ENCODE results near the gene CFTR.

Gene CFTR

DNA sequence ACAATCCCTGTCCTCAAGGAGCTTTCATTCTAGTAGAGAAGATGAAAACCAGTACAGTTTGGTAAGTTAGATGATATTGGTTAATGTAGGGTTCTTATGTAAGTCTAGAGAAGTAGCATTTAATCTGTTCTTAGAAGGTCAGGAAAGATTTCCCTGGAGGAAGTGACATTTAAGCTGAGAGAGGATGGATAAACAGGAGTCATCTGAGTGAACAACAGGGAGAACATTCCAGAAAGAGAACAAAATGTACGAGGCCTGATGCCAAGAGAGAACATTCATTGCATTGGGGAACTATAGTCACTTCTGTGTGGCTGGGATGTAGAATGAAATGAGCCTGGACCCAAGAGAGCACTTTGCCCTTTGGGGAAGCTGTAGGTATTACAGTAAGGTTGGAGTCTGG, 88.0 kb downstream of the CFTR start:
- Histone ChIP-seq H3K4me1 (ENCODE audit: control insufficient read depth, low read depth, low read length) (no peaks in the 10 kb centered on the region), H3K56ac (ENCODE audit: low read length) (no peak overlapping the region), H2AK5ac (ENCODE audit: low read length) (no peak overlapping the region), H3K27me3 (ENCODE audit: insufficient read depth, low read length, poor library complexity) (no peaks in the 10 kb centered on the region), H3K9ac (ENCODE audit: low read length) (no peak overlapping the region), H3K79me2 (ENCODE audit: control insufficient read depth, insufficient read depth, low read length) (no peaks in the 10 kb centered on the region), H3K36me3 (ENCODE audit: control insufficient read depth, insufficient read depth, low read length) (no peaks in the 10 kb centered on the region), H3K4me3 (ENCODE audit: low read length) (no peak overlapping the region), H3K4ac (ENCODE audit: low read depth, low read length) (no peak overlapping the region), H2BK5ac (ENCODE audit: low read length) (no peak overlapping the region), H3K23ac (ENCODE audit: low read length) (no peak overlapping the region), H3K79me1 (ENCODE audit: low read length) (no peaks in the 10 kb centered on the region), H4K8ac (ENCODE audit: low read depth, low read length) (no peak overlapping the region), H3K27ac (ENCODE audit: low read depth, low read length) (no peak overlapping the region), H4K5ac (ENCODE audit: low read length) (no peak overlapping the region), H2BK15ac (replicated peaks; ENCODE audit: low read depth) (no peak overlapping the region), H3K18ac (ENCODE audit: low read length) (no peak overlapping the region), H3K4me2 (ENCODE audit: low read length) (no peak overlapping the region), H2BK120ac (ENCODE audit: low read depth, low read length) (no peak overlapping the region)
- DNase-seq: no peak
- WGBS (ENCODE audit: extremely low coverage, insufficient coverage, low lambda C conversion rate): no CpG with 5 or more reads among the region's 1 CpG

DNA sequence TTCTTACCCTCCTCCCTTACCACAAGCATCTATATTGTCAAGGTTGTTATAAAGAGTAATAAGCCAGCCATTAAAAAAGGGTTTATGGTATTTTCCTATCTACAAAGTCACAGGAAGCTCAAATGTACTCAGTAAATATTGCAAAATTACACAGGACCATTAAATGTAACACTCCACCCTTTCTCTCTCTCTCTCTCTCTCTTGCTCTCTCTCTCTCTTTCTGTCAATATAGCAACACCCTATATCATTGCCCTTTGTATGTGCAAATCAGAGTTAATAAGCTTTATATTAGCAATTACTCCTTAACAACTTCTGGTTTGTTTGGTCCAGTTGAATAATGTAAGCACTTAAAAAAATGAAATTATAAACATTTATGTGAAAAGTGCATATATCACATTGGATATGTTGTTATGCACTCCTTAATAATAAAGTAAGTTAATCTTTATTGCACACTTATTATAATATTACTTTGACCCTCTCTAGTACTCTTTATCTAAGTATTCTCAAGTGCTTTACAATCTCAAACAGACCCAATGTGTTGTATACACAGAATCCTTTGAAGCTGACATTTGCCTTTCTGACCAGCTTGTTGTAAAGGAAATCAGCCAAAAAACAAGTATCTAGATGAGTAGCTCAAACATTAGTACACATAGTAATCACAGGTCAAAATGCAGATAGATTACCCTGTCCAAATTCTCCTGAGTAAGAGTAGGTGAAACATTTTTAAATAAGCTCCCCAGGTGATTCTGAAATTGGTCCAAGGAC, 93.2 kb downstream of the CFTR start:
- no peak overlapping the region for H4K5ac ChIP-seq (ENCODE audit: low read length)
- H3K4me3 ChIP-seq (ENCODE audit: low read length): no peak overlapping the region
- H3K4ac ChIP-seq (ENCODE audit: low read depth, low read length): no peak overlapping the region
- no peak overlapping the region for H2AK5ac ChIP-seq (ENCODE audit: low read length)
- no peak overlapping the region for H4K8ac ChIP-seq (ENCODE audit: low read depth, low read length)
- H3K9ac ChIP-seq (ENCODE audit: low read length): no peak overlapping the region
- H3K18ac ChIP-seq (ENCODE audit: low read length): no peak overlapping the region
- no peak overlapping the region for H2BK120ac ChIP-seq (ENCODE audit: low read depth, low read length)
- H3K79me1 ChIP-seq (ENCODE audit: low read length): no peaks in the 10 kb centered on the region
- H3K79me2 ChIP-seq (ENCODE audit: control insufficient read depth, insufficient read depth, low read length): no peaks in the 10 kb centered on the region
- no peaks in the 10 kb centered on the region for H3K27me3 ChIP-seq (ENCODE audit: insufficient read depth, low read length, poor library complexity)
- no peaks in the 10 kb centered on the region for H3K4me1 ChIP-seq (ENCODE audit: control insufficient read depth, low read depth, low read length)
- H3K23ac ChIP-seq (ENCODE audit: low read length): no peak overlapping the region
- H2BK5ac ChIP-seq (ENCODE audit: low read length): no peak overlapping the region
- H3K36me3 ChIP-seq (ENCODE audit: control insufficient read depth, insufficient read depth, low read length): no peaks in the 10 kb centered on the region
- H3K56ac ChIP-seq (ENCODE audit: low read length): no peak overlapping the region
- no peak overlapping the region for H3K4me2 ChIP-seq (ENCODE audit: low read length)
- H3K27ac ChIP-seq (ENCODE audit: low read depth, low read length): no peak overlapping the region
- H2BK15ac ChIP-seq (replicated peaks; ENCODE audit: low read depth): no peak overlapping the region
- no peak for DNase-seq

DNA sequence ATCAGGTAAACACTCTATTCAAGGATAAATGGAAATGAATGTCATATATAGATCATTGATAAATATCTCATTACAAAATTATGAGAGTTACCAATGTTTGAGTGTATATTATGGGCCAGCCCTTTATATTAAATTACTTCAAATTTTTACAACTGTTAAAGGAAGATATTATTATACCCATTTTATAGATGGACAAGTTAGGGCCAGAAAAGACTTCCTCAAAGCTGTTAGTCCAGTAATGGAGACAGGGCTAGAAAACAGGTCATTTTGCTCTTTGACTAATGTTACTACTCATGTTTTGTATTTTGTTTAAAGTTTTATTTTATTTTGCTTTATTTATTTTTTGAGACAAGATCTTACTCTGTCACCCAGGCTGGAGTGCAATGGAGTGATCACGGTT, 101.6 kb downstream of the CFTR start:
- Histone ChIP-seq H3K9ac (ENCODE audit: low read length) (no peak overlapping the region), H3K79me1 (ENCODE audit: low read length) (no peaks in the 10 kb centered on the region), H2BK15ac (replicated peaks; ENCODE audit: low read depth) (no peak overlapping the region), H2BK120ac (ENCODE audit: low read depth, low read length) (no peak overlapping the region), H2BK5ac (ENCODE audit: low read length) (no peak overlapping the region), H2AK5ac (ENCODE audit: low read length) (no peak overlapping the region), H4K8ac (ENCODE audit: low read depth, low read length) (no peak overlapping the region), H4K5ac (ENCODE audit: low read length) (no peak overlapping the region), H3K23ac (ENCODE audit: low read length) (no peak overlapping the region), H3K36me3 (ENCODE audit: control insufficient read depth, insufficient read depth, low read length) (no peaks in the 10 kb centered on the region), H3K79me2 (ENCODE audit: control insufficient read depth, insufficient read depth, low read length) (no peaks in the 10 kb centered on the region), H3K27me3 (ENCODE audit: insufficient read depth, low read length, poor library complexity) (no peaks in the 10 kb centered on the region), H3K27ac (ENCODE audit: low read depth, low read length) (no peak overlapping the region), H3K4me2 (ENCODE audit: low read length) (no peak overlapping the region), H3K56ac (ENCODE audit: low read length) (no peak overlapping the region), H3K4ac (ENCODE audit: low read depth, low read length) (no peak overlapping the region), H3K18ac (ENCODE audit: low read length) (no peak overlapping the region), H3K4me1 (ENCODE audit: control insufficient read depth, low read depth, low read length) (no peaks in the 10 kb centered on the region), H3K4me3 (ENCODE audit: low read length) (no peak overlapping the region)
- WGBS (ENCODE audit: extremely low coverage, insufficient coverage, low lambda C conversion rate): no CpG with 5 or more reads among the region's 1 CpG
- no peak for DNase-seq

DNA sequence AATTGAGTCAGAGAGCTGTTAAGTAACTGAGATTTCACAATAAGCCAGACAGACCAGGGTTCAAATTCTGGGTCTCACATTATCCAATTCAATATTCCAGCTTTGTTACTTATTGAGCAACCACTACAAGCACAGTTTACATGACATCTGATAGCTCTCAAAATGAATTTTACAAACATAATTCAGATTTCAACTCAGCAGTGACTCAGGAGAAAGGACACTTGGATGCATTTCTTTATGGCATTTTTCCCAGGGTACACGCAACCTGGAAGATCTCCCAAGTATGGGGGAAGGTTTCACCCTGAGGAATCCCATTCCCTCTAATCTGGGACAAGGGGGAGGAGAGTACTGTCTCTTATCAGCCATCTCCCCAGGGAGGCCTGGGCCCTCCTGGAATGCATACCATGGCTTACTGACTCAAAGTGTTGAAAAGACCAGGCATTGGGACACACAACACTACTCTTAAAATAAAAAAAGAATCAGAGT, 102.4 kb downstream of the CFTR start:
- WGBS (ENCODE audit: extremely low coverage, insufficient coverage, low lambda C conversion rate): no CpG with 5 or more reads among the region's 1 CpG
- Histone ChIP-seq H3K4me3 (ENCODE audit: low read length) (no peak overlapping the region), H3K56ac (ENCODE audit: low read length) (no peak overlapping the region), H2AK5ac (ENCODE audit: low read length) (no peak overlapping the region), H3K27ac (ENCODE audit: low read depth, low read length) (no peak overlapping the region), H3K36me3 (ENCODE audit: control insufficient read depth, insufficient read depth, low read length) (no peaks in the 10 kb centered on the region), H3K27me3 (ENCODE audit: insufficient read depth, low read length, poor library complexity) (no peaks in the 10 kb centered on the region), H3K4ac (ENCODE audit: low read depth, low read length) (no peak overlapping the region), H3K18ac (ENCODE audit: low read length) (no peak overlapping the region), H4K8ac (ENCODE audit: low read depth, low read length) (no peak overlapping the region), H3K4me2 (ENCODE audit: low read length) (no peak overlapping the region), H2BK120ac (ENCODE audit: low read depth, low read length) (no peak overlapping the region), H3K4me1 (ENCODE audit: control insufficient read depth, low read depth, low read length) (no peaks in the 10 kb centered on the region), H4K5ac (ENCODE audit: low read length) (no peak overlapping the region), H2BK5ac (ENCODE audit: low read length) (no peak overlapping the region), H3K9ac (ENCODE audit: low read length) (no peak overlapping the region), H3K23ac (ENCODE audit: low read length) (no peak overlapping the region), H2BK15ac (replicated peaks; ENCODE audit: low read depth) (no peak overlapping the region), H3K79me1 (ENCODE audit: low read length) (no peaks in the 10 kb centered on the region), H3K79me2 (ENCODE audit: control insufficient read depth, insufficient read depth, low read length) (no peaks in the 10 kb centered on the region)
- peak; percentile 87 for DNase-seq

DNA sequence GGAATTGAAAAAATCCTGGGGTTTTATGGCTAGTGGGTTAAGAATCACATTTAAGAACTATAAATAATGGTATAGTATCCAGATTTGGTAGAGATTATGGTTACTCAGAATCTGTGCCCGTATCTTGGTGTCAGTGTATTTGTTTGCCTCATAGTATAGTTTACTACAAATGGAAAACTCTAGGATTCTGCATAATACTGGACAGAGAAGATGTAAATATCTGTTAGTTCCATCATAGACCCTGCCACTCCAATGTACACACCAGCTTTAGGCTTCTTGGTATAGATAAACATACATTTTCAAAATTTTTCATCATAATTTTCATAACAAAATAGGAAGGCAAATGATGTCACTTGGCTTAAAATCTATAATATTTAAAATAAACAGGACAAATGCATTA, 108.1 kb downstream of the CFTR start:
- Histone ChIP-seq H3K4me3 (ENCODE audit: low read length) (no peak overlapping the region), H3K79me1 (ENCODE audit: low read length) (no peaks in the 10 kb centered on the region), H3K4me2 (ENCODE audit: low read length) (no peak overlapping the region), H3K4me1 (ENCODE audit: control insufficient read depth, low read depth, low read length) (no peaks in the 10 kb centered on the region), H4K8ac (ENCODE audit: low read depth, low read length) (no peak overlapping the region), H2BK5ac (ENCODE audit: low read length) (no peak overlapping the region), H2AK5ac (ENCODE audit: low read length) (no peak overlapping the region), H3K27ac (ENCODE audit: low read depth, low read length) (no peak overlapping the region), H3K9ac (ENCODE audit: low read length) (no peak overlapping the region), H3K23ac (ENCODE audit: low read length) (no peak overlapping the region), H3K79me2 (ENCODE audit: control insufficient read depth, insufficient read depth, low read length) (no peaks in the 10 kb centered on the region), H3K4ac (ENCODE audit: low read depth, low read length) (no peak overlapping the region), H2BK15ac (replicated peaks; ENCODE audit: low read depth) (no peak overlapping the region), H3K27me3 (ENCODE audit: insufficient read depth, low read length, poor library complexity) (no peaks in the 10 kb centered on the region), H2BK120ac (ENCODE audit: low read depth, low read length) (no peak overlapping the region), H3K36me3 (ENCODE audit: control insufficient read depth, insufficient read depth, low read length) (no peaks in the 10 kb centered on the region), H3K18ac (ENCODE audit: low read length) (no peak overlapping the region), H4K5ac (ENCODE audit: low read length) (no peak overlapping the region), H3K56ac (ENCODE audit: low read length) (no peak overlapping the region)
- DNase-seq: no peak
- WGBS (ENCODE audit: extremely low coverage, insufficient coverage, low lambda C conversion rate): no CpG with 5 or more reads among the region's 1 CpG

DNA sequence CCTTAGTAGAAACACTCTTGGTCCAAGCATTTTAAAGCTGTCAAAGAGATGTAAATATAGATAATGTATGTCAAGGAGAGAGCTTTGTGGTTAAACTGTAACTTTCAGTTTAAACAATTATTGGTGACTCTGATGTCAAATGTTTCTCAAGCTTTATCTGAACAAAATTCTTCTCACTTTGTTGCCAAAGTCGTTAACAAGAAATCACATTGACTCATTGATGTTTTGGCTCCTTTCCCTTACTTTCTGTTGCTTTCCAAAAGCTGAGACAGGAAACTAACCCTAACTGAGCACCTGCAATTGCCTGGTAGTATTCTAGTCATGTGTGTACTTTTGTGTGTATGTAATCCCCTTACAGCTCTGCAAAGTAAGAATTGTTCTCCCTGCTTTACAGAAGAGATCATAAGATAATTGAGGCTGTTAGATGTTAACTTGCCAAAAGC, 108.5 kb downstream of the CFTR start:
- Histone ChIP-seq H3K27me3 (ENCODE audit: insufficient read depth, low read length, poor library complexity) (no peaks in the 10 kb centered on the region), H3K4ac (ENCODE audit: low read depth, low read length) (no peak overlapping the region), H3K36me3 (ENCODE audit: control insufficient read depth, insufficient read depth, low read length) (no peaks in the 10 kb centered on the region), H3K79me1 (ENCODE audit: low read length) (no peaks in the 10 kb centered on the region), H2BK120ac (ENCODE audit: low read depth, low read length) (no peak overlapping the region), H3K79me2 (ENCODE audit: control insufficient read depth, insufficient read depth, low read length) (no peaks in the 10 kb centered on the region), H2AK5ac (ENCODE audit: low read length) (no peak overlapping the region), H2BK5ac (ENCODE audit: low read length) (no peak overlapping the region), H3K4me3 (ENCODE audit: low read length) (no peak overlapping the region), H3K4me2 (ENCODE audit: low read length) (no peak overlapping the region), H3K18ac (ENCODE audit: low read length) (no peak overlapping the region), H2BK15ac (replicated peaks; ENCODE audit: low read depth) (no peak overlapping the region), H3K4me1 (ENCODE audit: control insufficient read depth, low read depth, low read length) (no peaks in the 10 kb centered on the region), H4K8ac (ENCODE audit: low read depth, low read length) (no peak overlapping the region), H3K27ac (ENCODE audit: low read depth, low read length) (no peak overlapping the region), H3K23ac (ENCODE audit: low read length) (no peak overlapping the region), H3K56ac (ENCODE audit: low read length) (no peak overlapping the region), H4K5ac (ENCODE audit: low read length) (no peak overlapping the region), H3K9ac (ENCODE audit: low read length) (no peak overlapping the region)
- no CpG with 5 or more reads among the region's 1 CpG for WGBS (ENCODE audit: extremely low coverage, insufficient coverage, low lambda C conversion rate)
- DNase-seq: no peak
